ENCODE measurements around the gene RMDN2.
"Not testable (repeated sequence)": the region's sequence is repeated elsewhere in the genome, so short reads cannot be mapped to it uniquely, and the experiment has no call there.

The RMDN2 gene

GRCh38 chr2:37898448-37898847 is 26.6 kb upstream of the RMDN2 start:
- DNase-seq, result no peak

- no peak for DNase-seq
These were observed 22.1 kb upstream of the RMDN2 start for GRCh38 chr2:37902991-37903390.

- no peak for DNase-seq
These were observed 20.7 kb upstream of the RMDN2 start for GRCh38 chr2:37904425-37904824.

- no peak for DNase-seq
These were observed 20.1 kb upstream of the RMDN2 start for GRCh38 chr2:37904993-37905392.

GRCh38 chr2:37906131-37906530 is 19.0 kb upstream of the RMDN2 start:
- DNase-seq, result no peak

- DNase-seq, result no peak
These were observed 17.4 kb upstream of the RMDN2 start for GRCh38 chr2:37907501-37908225.

GRCh38 chr2:37911296-37911873 is 13.7 kb upstream of the RMDN2 start:
- DNase-seq, result no peak

- no peak for DNase-seq
These were observed 13.0 kb upstream of the RMDN2 start for GRCh38 chr2:37912056-37912455.

- no peak for DNase-seq
These were observed 12.5 kb upstream of the RMDN2 start for GRCh38 chr2:37912616-37913015.

GRCh38 chr2:37914340-37914739 is 10.7 kb upstream of the RMDN2 start:
- DNase-seq, result no peak

- no peak for DNase-seq
These were observed 9.3 kb upstream of the RMDN2 start for GRCh38 chr2:37915773-37916172.

GRCh38 chr2:37916512-37917082 is 8.5 kb upstream of the RMDN2 start:
- no peak for DNase-seq

DNA sequence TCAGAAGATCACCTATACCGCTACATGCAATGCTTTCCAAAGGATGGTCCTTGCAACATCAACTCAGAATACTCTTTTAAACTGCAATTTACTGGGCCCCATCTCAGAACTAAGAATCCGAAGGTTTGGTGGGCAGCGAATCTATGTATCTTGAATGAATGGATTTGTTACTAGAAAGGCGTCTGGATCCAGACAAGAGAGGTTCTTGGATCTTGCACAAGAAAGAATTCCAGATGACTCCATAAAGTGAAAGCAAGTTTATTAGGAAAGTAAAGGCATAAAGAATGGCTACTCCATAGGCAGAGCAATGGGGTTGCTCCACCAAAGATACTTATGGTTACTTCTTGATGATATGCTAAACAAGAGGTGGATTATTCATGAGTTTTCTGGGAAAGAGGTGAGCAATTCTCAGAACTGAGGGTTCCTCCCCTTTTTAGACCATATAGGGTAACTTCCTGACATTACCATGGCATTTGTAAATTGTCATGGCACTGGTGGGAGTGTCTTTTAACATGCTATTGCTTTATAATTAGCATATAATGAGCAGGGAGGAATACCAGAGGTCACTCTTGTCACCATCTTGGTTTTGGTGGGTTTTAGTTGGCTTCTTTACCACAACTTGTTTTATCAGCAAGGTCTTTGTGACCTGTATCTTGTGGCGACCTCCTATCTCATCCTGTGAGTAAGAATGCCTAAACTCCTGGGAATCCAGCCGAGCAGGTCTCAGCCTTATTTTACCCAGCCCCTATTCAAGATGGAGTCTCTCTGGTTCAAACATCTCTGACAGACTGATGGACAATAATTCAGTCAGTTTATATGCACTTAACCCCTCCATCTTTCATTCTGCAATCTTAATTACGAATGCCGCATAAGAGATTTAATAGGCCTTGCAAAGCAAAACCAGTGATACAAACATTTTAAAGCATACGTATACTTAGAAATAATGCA is 7.5 kb upstream of the RMDN2 start:
- no peak for DNase-seq

DNA sequence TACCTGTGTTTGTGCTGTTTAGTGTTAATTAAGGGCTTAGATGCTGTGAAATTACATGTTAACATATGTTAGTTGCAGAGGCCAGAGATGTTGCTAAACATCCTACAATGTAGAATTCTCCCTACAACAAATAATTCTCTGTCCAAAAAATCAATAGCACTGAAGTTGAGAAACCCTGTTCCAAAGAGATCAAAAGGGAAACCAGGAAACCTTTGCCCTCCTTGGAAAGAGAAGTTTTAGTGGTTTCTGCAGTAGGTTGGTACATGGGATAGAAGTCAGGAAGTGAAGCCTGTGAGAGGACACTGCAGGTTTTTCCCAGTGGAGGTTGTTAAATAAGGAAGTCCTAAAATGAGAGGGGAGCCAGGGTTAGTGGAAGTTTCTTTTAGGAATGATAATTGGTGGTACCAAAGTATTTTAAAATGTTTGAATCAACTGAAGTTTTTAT is 6.3 kb upstream of the RMDN2 start:
- DNase-seq, result no peak

GRCh38 chr2:37919631-37920032 is 5.5 kb upstream of the RMDN2 start:
- no peak for DNase-seq

DNA sequence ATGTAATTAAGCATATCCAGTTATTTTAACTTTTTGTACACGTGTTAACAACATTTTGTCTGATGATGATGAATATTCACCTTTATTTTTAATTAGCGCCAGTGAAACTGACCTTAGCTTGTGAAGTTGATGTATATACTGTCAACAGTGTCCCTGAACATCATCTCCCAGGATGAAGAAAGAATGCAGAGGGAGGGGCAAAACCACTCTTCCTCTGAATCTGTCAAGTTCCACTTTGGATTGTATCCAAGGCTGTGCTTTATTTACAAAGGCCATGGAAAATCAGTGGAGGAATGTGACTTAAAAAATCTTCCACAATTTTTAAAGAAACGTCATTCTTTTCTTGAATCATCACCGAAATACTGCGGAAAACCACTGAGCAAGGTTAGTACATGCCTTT is 4.5 kb upstream of the RMDN2 start:
- no peak for DNase-seq

GRCh38 chr2:37921781-37922180 is 3.3 kb upstream of the RMDN2 start:
- no peak for DNase-seq

DNA sequence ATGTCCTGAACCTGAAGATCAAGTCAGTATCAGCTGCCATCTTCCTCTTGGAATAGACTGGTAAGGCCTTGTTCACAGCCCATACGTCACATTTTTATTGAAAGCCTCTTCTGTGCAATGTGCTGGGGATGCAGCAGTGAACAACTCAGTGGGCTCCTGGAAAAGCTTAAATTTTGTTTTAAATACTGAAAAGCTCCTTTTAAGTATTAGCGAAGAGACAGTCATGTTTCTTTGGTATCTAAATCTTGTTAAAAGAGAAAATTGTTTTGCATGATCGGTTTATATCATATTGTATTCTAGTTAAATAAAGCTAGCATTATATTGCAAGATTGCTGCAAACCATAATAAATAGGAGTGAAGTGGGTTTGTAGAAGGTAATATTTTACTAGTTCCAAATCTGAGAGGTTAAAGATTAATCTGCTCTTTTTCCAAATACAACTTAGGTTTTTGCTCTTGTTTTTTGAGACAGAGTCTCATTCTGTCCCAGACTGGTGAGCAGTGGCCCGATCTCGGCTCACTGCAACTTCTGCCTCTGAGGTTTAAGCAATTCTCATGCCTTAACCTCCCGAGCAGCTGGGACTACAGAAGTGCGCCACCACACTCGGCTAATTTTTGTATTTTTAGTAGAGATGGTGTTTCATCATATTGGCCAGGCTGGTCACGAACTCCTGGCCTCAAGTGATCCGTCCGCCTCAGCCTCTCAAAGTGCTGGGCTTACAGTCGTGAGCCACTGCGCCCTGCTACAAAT is 1.6 kb upstream of the RMDN2 start:
- DNase-seq, result no peak

DNA sequence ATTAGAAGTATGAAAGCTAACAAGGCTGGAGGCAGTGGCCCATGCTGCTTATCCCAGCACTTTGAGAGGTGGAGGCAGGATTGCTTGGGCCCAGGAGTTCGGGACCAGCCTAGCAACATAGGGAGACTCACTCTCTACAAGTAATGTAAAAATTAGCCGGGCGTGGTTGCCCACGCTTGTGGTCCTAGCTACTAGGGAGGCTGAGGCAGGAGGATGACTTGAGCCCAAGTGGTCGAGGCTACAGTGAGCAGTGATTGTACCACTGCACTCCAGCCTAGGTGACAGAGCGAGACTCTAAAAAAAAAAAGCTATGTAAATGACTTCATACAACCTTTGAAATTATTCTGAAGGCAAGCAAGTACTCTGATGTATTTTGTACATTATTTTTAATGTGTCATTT is 1.5 kb downstream of the RMDN2 start:
- no peak for DNase-seq

- no peak for DNase-seq
These were observed 3.3 kb downstream of the RMDN2 start for GRCh38 chr2:37928377-37928776.

DNA sequence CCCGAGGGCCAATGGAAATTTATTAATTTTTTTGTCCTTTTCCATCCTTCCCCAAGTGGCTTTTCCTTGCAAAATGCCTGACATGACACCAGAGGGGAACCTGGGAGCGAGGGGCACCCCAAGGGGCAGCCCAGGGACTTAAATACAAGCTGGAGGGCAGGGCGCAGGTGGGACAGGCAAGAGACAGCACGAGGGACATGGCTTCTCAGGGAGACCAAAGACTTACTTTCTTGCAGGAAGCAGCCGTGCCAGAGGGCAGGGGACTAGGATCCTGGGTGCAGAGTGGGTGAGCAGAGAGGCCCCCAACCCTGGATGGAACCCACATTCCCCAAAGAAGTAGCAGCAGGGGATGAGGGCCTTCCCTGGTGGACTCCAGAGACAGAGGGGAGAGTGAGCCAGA is 5.3 kb downstream of the RMDN2 start:
- DNase-seq, result not testable (repeated sequence)

GRCh38 chr2:37932873-37933272 is 7.8 kb downstream of the RMDN2 start:
- not testable (repeated sequence) for DNase-seq
